GM19452 (cell line): Measurements from ENCODE around the gene CDC42BPA.
A peak's percentile ranks its signal among the peaks of the same experiment; 100 is the strongest.

ENCODE experiments used
- ATAC-seq: cut with Tn5 transposase; IDR thresholded peaks from one replicate; pipeline ENCODE4 v1.9.1; 2021; ENCODE audit not compliant: unreplicated experiment

The CDC42BPA gene

GRCh38 chr1:227214207-227214606 is 104.1 kb downstream of the CDC42BPA start:
- no peak for ATAC-seq

GRCh38 chr1:227213426-227213825 is 104.9 kb downstream of the CDC42BPA start:
- ATAC-seq: no peak

GRCh38 chr1:227212164-227212563 is 106.1 kb downstream of the CDC42BPA start:
- ATAC-seq: no peak

DNA sequence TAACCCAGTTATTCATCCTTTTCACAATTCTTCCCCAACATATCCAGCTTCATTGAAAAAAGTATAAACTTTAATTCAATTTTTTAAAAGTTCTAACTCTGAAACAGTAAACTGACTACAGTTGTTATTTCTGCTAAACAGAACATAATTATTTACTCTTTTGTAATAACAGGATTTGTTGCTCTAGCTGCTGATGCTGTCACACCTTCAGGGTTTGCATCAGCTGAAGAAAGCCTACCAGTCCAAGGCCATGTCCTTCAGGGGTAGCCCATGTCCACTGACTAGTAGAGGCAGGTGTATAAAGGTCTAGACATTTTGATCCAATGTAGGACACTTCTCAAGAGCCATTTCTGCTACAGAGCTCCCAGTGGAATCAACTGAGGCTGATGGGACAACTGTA is 107.7 kb downstream of the CDC42BPA start:
- no peak for ATAC-seq

DNA sequence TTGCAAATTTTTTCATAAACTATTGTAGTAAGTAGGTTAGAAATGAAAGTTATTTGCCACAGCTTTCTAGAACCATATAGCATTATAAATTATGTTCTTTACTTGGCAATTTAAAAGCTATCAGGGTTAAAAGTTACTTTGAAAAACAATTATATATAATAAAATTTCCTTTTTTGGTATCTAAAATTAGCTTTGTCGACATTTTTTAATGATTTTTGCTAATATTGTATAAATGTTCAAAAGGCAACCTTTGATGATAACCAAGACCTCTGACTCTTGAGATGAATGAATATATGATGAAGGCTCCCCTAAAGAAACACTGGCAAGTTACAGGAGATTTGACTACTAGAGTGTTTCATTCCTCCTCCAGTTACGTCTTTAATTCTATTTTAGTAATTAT is 121.2 kb downstream of the CDC42BPA start:
- ATAC-seq: no peak

- peak; percentile 80 for ATAC-seq
Measured at GRCh38 chr1:227192163-227192562, 126.1 kb downstream of the CDC42BPA start.

- ATAC-seq: peak; percentile 83
Measured at GRCh38 chr1:227191607-227192006, 126.7 kb downstream of the CDC42BPA start.

DNA sequence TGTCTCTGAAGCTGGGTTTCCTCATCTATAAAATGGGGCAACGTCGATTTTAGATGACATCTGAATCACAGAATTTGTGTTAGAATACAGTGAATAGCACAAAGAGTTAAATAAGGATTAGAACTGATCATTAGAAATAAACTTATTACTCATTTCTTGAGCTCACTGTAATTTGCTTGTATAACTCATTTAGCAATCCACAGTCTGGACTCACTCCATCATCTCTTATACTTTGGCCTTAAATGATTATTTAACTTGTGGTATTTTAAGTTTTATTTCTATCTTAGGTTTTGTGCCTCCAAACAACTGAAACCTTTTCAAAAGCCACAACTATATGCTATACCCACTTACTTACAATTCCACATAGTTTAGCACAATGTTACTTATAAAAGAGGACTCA is 128.0 kb downstream of the CDC42BPA start:
- no peak for ATAC-seq

DNA sequence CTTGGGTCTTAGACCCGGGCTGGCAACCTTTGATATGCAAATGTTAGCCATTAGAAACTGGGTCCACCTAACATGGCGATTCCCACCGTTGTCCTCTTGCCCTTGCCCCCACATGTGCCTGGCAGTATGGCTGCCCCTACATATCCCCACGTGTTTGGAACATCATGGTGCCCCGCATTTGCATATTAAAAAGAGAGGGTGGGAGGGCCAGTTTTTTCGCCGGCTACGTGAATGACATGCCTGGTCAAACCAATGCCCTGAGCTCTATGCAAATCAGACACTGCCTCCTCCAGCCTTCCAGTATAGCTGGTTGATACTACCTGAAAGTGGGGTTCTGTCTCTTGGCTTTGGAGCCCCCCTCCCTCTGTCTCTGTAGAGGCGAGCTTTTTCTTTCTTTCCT is 133.0 kb downstream of the CDC42BPA start:
- no peak for ATAC-seq

DNA sequence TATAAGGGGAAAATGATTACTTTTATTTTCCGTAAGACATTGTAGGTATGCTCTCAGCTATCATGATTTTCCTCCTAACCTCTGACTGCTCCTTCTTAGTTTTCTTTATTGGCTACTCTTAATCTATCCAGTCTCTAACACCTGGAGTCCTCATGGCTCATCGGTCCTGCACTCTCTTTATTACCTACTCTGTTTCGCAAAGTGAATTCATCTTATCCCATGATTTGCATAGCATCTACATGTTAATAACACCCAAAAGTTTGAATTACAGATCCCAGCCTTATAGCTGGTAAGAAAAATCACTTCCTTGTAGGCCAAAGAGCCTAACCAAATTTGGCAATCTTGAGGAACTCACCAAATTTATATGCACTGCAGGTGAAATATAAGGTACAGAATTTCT is 136.3 kb downstream of the CDC42BPA start:
- ATAC-seq: no peak

DNA sequence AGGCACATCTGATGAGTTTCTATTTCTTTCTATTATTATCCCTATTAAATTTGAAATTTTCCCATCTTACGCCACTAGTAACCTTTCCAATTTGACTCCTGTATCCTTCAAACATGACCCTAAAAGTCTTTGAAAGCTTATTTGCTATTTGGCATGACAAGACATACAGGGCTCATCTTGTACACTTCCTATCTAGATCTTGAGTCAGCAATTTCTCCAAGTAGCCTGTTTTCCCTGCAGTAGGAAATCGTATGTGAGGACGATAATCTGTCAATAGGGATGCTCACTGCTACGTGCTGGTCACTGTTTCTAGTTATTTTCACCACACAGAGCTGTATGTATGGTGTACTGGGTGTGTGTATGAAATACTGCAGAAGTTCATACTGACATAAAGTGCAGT is 142.7 kb downstream of the CDC42BPA start:
- ATAC-seq: no peak

DNA sequence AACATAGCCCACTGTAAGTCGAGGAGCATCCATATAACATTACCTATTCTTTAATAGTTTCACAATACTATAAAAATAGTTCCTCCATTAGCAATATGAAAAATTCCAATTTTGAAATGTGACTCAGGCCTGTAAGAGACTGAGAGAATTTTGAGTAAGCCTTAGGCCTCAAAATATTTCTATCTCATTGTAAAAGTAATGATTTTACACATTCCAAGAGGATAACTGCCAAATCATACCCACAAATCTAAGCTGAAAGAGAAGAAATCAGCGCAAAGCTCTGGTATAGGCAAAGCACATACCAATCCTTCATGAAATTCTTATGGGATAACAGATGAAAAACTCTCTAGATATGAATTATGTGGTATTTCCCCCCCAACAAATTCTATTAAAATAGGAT is 144.1 kb downstream of the CDC42BPA start:
- no peak for ATAC-seq

DNA sequence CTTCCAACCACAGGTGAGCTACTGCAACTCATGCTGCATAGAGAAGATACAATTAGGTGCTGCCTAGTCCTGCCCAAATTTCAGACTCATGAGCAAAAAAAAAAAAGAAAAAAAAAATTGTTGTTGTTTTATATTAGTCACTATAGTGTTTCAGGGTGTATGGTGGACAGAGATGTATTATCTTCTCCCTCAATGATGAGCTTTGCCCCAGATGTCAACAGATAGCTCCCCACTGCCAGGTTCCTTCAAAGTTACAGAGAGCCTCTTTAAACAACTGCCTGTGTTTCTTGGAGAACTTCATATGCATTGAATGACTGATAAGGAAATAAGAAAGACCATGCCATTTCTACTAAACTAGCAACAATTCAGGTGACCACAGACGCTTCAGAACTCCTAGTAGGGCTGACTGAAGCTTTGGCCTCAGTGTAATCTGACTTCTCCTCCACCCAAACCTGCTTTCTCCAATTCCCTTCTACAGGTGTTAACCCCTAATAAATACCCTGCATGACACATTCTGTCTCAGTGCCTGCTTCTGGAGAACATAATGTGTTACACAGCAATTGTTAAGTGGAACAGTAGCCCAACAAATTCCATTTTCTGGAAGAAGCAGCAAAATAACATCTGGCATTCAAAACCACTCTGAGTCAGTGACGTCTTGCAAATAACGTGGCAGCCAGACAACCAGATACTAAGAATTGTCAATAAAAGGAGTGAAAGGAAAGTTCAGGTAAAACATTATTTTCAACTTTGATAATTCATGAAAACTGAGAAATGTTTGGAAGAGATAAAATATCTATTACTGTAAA is 147.7 kb downstream of the CDC42BPA start:
- ATAC-seq: no peak

GRCh38 chr1:227169343-227169742 is 148.9 kb downstream of the CDC42BPA start:
- no peak for ATAC-seq

GRCh38 chr1:227167276-227168101 is 150.8 kb downstream of the CDC42BPA start:
- ATAC-seq: no peak

DNA sequence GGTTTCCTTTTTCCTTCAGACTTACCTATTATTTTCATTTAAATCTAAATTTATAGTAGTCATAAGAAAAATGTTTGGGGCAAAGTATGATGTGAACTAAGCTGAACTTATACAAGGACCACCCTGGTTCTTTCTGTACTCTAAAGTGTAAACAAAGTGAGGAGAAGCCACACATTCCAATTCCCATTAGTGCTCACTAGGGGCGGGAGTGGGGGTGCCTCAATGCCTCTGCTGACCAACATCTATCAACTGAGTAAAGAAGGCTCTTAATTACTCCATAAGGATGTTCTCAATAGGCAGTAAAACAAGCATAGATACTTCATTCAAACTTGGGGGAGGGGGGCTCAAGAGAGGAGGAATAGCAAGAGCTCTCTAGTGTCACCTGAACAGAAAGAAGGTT is 151.7 kb downstream of the CDC42BPA start:
- no peak for ATAC-seq

GRCh38 chr1:227161470-227161869 is 156.8 kb downstream of the CDC42BPA start:
- no peak for ATAC-seq

- ATAC-seq: no peak
Measured at GRCh38 chr1:227156520-227156919, 161.8 kb downstream of the CDC42BPA start.

- no peak for ATAC-seq
Measured at GRCh38 chr1:227155688-227156087, 162.6 kb downstream of the CDC42BPA start.

GRCh38 chr1:227155004-227155403 is 163.3 kb downstream of the CDC42BPA start:
- ATAC-seq: no peak

GRCh38 chr1:227152525-227152924 is 165.8 kb downstream of the CDC42BPA start:
- ATAC-seq: no peak

DNA sequence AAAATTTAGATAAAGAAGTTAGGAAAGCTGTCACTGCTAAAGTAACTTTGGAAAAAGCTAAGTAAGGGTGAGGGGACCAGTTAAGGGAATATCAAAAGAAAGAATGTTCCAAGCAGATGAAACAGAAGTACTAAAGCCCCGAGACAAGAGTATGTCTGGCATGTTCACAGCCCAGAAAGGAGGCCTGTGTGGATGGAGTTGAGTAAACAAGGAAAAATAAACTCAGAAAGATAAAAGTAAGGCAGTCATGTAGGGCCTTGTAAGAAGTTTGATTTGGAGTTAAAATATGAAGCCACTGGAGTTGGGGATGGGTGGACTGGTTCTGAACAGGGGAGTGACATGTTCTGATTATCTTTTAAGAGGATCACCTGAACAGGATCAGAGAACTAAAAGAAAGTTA is 177.9 kb downstream of the CDC42BPA start:
- ATAC-seq: no peak
